Activated T-cell treated with anti-CD3 and anti-CD28 coated beads for 1 hour (primary cell): ENCODE results near the gene RBM24.
"Not testable (repeated sequence)": the region's sequence is repeated elsewhere in the genome, so short reads cannot be mapped to it uniquely, and the experiment has no call there.

Experiments
- DNase-seq: peaks from one replicate; pipeline ENCODE4 v3.0.0-alpha.2; 2020; ENCODE audit warnings: low read depth

The RBM24 gene

GRCh38 chr6:17291778-17292177 is 10.6 kb downstream of the RBM24 start:
- DNase-seq, result no peak

- DNase-seq, result no peak
Measured at GRCh38 chr6:17292600-17293133, 11.5 kb downstream of the RBM24 start.

GRCh38 chr6:17293395-17293794 is 12.2 kb downstream of the RBM24 start:
- no peak for DNase-seq

GRCh38 chr6:17297271-17298080 is 16.3 kb downstream of the RBM24 start:
- DNase-seq, result no peak

GRCh38 chr6:17298257-17298656 is 17.1 kb downstream of the RBM24 start:
- DNase-seq, result no peak

GRCh38 chr6:17299222-17299621 is 18.1 kb downstream of the RBM24 start:
- no peak for DNase-seq

GRCh38 chr6:17299750-17300149 is 18.6 kb downstream of the RBM24 start:
- no peak for DNase-seq

GRCh38 chr6:17300637-17301036 is 19.5 kb downstream of the RBM24 start:
- no peak for DNase-seq

- DNase-seq, result no peak
Measured at GRCh38 chr6:17303444-17303843, 22.3 kb downstream of the RBM24 start.

- no peak for DNase-seq
Measured at GRCh38 chr6:17305219-17306001, 24.2 kb downstream of the RBM24 start.

- DNase-seq, result no peak
Measured at GRCh38 chr6:17311595-17312311, 30.6 kb downstream of the RBM24 start.

- DNase-seq, result not testable (repeated sequence)
Measured at GRCh38 chr6:17313238-17313637, 32.1 kb downstream of the RBM24 start.

GRCh38 chr6:17313971-17314370 is 32.8 kb downstream of the RBM24 start:
- no peak for DNase-seq

GRCh38 chr6:17315262-17315661 is 34.1 kb downstream of the RBM24 start:
- DNase-seq, result no peak

- DNase-seq, result no peak
Measured at GRCh38 chr6:17318435-17319165, 37.4 kb downstream of the RBM24 start.

- DNase-seq, result not testable (repeated sequence)
Measured at GRCh38 chr6:17320266-17320665, 39.1 kb downstream of the RBM24 start.

GRCh38 chr6:17331238-17331637 is 50.1 kb downstream of the RBM24 start:
- no peak for DNase-seq

GRCh38 chr6:17334265-17334664 is 53.1 kb downstream of the RBM24 start:
- DNase-seq, result no peak

GRCh38 chr6:17336425-17336824 is 55.3 kb downstream of the RBM24 start:
- DNase-seq, result no peak

GRCh38 chr6:17339308-17339670 is 58.1 kb downstream of the RBM24 start:
- no peak for DNase-seq

GRCh38 chr6:17341117-17341805 is 60.1 kb downstream of the RBM24 start:
- no peak for DNase-seq
